MM.1S (cell line): ENCODE measurements around the gene YTHDF1.

Experiments used
- DNase-seq: peaks from one replicate; pipeline ENCODE4 v3.0.0-alpha.2; 2015
- H2AFZ ChIP-seq: fragments of 300-600 bp; sonication (generic); 2 replicates; pipeline ENCODE4 v1.6.0; 2016; ENCODE audit warnings: antibody characterized with exemption, low read length
- H3F3A ChIP-seq: fragments of 300-600 bp; sonication (generic); 2 replicates; pipeline ENCODE4 v1.6.1; 2016; ENCODE audit warnings: mild to moderate bottlenecking, antibody characterized with exemption, low read length, moderate library complexity, mixed read lengths; ENCODE audit not compliant: insufficient read depth
- H3K27ac ChIP-seq: fragments of 300-600 bp; sonication (generic); 2 replicates; pipeline ENCODE4 v1.5.1; 2016; ENCODE audit warnings: mild to moderate bottlenecking, low read length
- H3K27me3 ChIP-seq: fragments of 300-600 bp; sonication (generic); replicated peaks from 2 replicates; pipeline ENCODE4 v1.6.0; 2016; ENCODE audit warnings: low read length; ENCODE audit not compliant: insufficient read depth
- H3K36me3 ChIP-seq: fragments of 300-600 bp; sonication (generic); replicated peaks from 2 replicates; pipeline ENCODE4 v1.6.1; 2016; ENCODE audit warnings: mild to moderate bottlenecking, low read length, mixed read lengths; ENCODE audit not compliant: insufficient read depth
- H3K4me1 ChIP-seq: fragments of 300-600 bp; sonication (generic); 2 replicates; pipeline ENCODE4 v1.6.1; 2016; ENCODE audit warnings: low read length, mixed read lengths
- H3K4me2 ChIP-seq: fragments of 300-600 bp; sonication (generic); 2 replicates; pipeline ENCODE4 v1.6.0; 2016; ENCODE audit warnings: low read depth, low read length
- H3K4me3 ChIP-seq: fragments of 300-600 bp; sonication (generic); 2 replicates; pipeline ENCODE4 v1.5.1; 2016; ENCODE audit warnings: low read length, mixed read lengths
- H3K79me2 ChIP-seq: fragments of 300-600 bp; sonication (generic); 2 replicates; pipeline ENCODE4 v1.6.1; 2016; ENCODE audit warnings: mixed run types, low read length, mixed read lengths
- H3K9ac ChIP-seq: fragments of 300-600 bp; sonication (generic); 2 replicates; pipeline ENCODE4 v1.6.1; 2016; ENCODE audit warnings: low read length, mixed read lengths
- H3K9me2 ChIP-seq: fragments of 300-600 bp; sonication (generic); replicated peaks from 2 replicates; pipeline ENCODE4 v1.6.1; 2016; ENCODE audit warnings: mild to moderate bottlenecking, low read length, mixed read lengths; ENCODE audit not compliant: insufficient read depth
- H3K9me3 ChIP-seq: fragments of 300-600 bp; sonication (generic); replicated peaks from 2 replicates; pipeline ENCODE4 v1.6.1; 2016; ENCODE audit warnings: mild to moderate bottlenecking, low read length, mixed read lengths; ENCODE audit not compliant: insufficient read depth
- H4K20me1 ChIP-seq: fragments of 300-600 bp; sonication (generic); 2 replicates; pipeline ENCODE4 v1.6.1; 2016; ENCODE audit warnings: mild to moderate bottlenecking, low read length, moderate library complexity, mixed read lengths; ENCODE audit not compliant: insufficient read depth
- EZH2 ChIP-seq: fragments of 300-600 bp; sonication (generic); optimal IDR thresholded peaks from 2 replicates; pipeline ENCODE3; 2017; ENCODE audit warnings: low read depth, mild to moderate bottlenecking, antibody characterized with exemption, low read length, mixed read lengths
- EZH2phosphoT487 ChIP-seq: fragments of 300-600 bp; sonication (generic); IDR thresholded peaks from 2 replicates; pipeline ENCODE4 v1.6.1; 2018; ENCODE audit warnings: antibody characterized with exemption, low read length
- TF ChIP-seq, protein P1 (sequence below): fragments of 300-600 bp; sonication (generic); IDR thresholded peaks from 2 replicates; pipeline ENCODE4 v1.5.1; 2016; ENCODE audit warnings: antibody characterized with exemption, low read length, mixed read lengths

YTHDF1 gene

DNA sequence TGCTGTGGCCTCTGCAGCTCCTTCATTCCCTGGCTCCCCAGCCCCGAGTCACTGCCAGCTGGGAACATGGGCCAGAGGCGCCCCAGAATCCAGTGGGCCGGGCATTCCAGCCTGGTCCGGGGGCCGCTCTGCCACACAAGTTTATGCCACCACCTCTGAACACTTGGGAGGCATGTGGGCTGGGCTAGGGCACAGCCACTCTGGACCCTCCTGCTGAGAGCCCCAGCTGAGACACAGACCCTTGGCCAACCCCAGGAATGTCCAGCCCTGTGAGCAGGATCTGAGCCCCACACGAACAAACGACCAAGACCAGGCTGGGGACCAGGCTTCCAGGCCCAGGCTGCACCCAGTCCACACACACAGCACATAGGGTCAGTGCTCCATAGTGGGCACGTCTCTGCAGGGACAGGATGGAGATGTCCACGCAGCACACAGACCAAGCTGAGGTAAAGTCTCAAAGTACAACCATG, 33.0 kb downstream of the YTHDF1 start:
- Histone ChIP-seq H3K9me2 (no peaks in the 10 kb centered on the region), H3K27me3 (peaks cover 57% of the 10 kb centered on the region), H3F3A (no peaks in the 10 kb centered on the region), H3K9me3 (no peaks in the 10 kb centered on the region), H3K4me2 (no peak overlapping the region), H3K79me2 (no peaks in the 10 kb centered on the region), H2AFZ (no peak overlapping the region), H4K20me1 (no peaks in the 10 kb centered on the region), H3K4me1 (no peaks in the 10 kb centered on the region), H3K4me3 (no peak overlapping the region), H3K9ac (no peak overlapping the region), H3K36me3 (no peaks in the 10 kb centered on the region), H3K27ac (no peak overlapping the region)
- DNase-seq = no peak
- TF ChIP-seq, protein P1, sequence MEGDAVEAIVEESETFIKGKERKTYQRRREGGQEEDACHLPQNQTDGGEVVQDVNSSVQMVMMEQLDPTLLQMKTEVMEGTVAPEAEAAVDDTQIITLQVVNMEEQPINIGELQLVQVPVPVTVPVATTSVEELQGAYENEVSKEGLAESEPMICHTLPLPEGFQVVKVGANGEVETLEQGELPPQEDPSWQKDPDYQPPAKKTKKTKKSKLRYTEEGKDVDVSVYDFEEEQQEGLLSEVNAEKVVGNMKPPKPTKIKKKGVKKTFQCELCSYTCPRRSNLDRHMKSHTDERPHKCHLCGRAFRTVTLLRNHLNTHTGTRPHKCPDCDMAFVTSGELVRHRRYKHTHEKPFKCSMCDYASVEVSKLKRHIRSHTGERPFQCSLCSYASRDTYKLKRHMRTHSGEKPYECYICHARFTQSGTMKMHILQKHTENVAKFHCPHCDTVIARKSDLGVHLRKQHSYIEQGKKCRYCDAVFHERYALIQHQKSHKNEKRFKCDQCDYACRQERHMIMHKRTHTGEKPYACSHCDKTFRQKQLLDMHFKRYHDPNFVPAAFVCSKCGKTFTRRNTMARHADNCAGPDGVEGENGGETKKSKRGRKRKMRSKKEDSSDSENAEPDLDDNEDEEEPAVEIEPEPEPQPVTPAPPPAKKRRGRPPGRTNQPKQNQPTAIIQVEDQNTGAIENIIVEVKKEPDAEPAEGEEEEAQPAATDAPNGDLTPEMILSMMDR = no peak
- TF ChIP-seq EZH2phosphoT487 = no peak
- no peak for TF ChIP-seq EZH2

DNA sequence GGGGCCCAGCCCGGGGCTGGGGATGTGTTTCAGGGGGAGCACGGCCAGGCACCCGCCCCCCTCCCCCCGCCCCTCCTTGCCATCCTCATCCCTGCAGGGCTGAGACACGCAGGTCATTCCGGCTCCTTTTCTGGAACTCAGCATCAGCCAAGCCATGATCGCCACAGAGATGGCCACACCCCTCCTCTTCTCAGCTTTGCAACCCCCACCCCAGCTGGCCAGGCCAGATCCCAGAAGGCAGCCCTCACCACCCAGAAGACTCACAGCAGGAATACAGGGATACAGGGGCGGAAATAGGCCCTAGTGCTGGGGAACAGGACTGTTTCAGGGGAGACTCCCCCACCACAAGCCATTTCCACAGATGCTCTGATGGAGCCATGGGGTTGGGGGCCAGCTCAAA, 33.5 kb downstream of the YTHDF1 start:
- no peaks in the 10 kb centered on the region for H3K9me2 ChIP-seq
- no peaks in the 10 kb centered on the region for H3K4me1 ChIP-seq
- no peak overlapping the region for H3K27ac ChIP-seq
- H2AFZ ChIP-seq = no peak overlapping the region
- no peaks in the 10 kb centered on the region for H3K36me3 ChIP-seq
- no peak overlapping the region for H3K4me2 ChIP-seq
- H3K4me3 ChIP-seq = no peak overlapping the region
- no peaks in the 10 kb centered on the region for H3K79me2 ChIP-seq
- no peak overlapping the region for H3K9ac ChIP-seq
- no peaks in the 10 kb centered on the region for H4K20me1 ChIP-seq
- TF ChIP-seq EZH2phosphoT487 (no peak), EZH2 (no peak)
- TF ChIP-seq, protein P1 = no peak
- peaks cover 60% of the 10 kb centered on the region for H3K27me3 ChIP-seq
- DNase-seq = no peak
- H3F3A ChIP-seq = no peaks in the 10 kb centered on the region
- H3K9me3 ChIP-seq = no peaks in the 10 kb centered on the region

DNA sequence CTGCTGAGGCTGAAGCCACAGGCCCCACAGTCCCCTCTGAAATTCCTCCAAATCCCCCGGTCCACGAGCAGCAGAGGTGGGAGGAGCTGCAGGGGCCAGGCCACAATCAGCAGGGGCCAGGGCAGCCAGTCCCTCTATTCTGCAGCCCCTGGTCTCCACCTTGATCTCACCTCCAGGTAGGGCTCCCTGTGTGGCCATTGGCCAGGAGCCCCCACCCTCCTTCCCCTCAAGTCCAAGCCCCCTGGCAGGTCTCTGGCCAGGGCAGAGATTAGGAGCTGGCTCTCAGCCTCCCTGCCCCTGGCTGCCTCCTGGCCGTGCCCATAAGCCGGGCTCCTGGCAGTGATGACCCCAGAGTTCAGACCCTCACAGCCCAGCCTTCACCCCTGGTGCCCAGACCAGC, 34.7 kb downstream of the YTHDF1 start:
- Histone ChIP-seq H3K4me1 (no peaks in the 10 kb centered on the region), H3K27me3 (peaks cover 67% of the 10 kb centered on the region), H3K4me3 (no peak overlapping the region), H2AFZ (no peak overlapping the region), H3K36me3 (no peaks in the 10 kb centered on the region), H3K9me3 (no peaks in the 10 kb centered on the region), H3F3A (no peaks in the 10 kb centered on the region), H3K9ac (no peak overlapping the region), H4K20me1 (no peaks in the 10 kb centered on the region), H3K27ac (no peak overlapping the region), H3K9me2 (no peaks in the 10 kb centered on the region), H3K79me2 (no peaks in the 10 kb centered on the region), H3K4me2 (no peak overlapping the region)
- TF ChIP-seq EZH2 = no peak
- no peak for DNase-seq

DNA sequence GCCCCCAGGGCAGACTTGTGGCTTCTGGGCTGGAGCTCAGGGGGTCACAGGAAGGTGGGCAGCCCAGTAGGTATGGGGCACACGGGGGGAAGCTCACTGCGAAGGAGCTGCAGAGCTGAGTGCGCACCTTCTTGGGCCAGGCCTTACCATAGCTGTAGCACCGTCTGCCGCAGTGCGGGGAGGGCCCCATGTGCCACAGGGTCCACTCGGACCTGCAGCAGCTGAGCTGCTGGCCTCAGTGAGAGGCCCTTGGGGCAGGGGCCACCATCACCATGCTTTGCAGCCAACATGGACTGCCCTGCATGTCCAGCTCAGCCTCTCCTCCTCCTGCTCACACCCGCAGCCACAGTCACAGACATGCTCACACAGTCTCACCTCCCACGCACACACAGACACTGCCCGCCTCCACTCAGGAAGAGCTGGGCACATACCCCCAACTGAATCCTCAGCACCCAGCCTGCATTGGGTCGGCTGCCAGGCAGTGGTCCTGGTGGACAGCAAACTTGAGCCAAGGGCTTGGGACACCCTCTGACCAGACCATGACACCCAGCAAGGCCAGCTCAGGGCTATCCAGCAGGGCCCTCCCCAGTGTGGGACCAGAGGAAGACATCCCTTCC, 35.3 kb downstream of the YTHDF1 start:
- Histone ChIP-seq H3K4me1 (no peaks in the 10 kb centered on the region), H3K4me2 (no peak overlapping the region), H3K79me2 (no peaks in the 10 kb centered on the region), H3K36me3 (no peaks in the 10 kb centered on the region), H3F3A (no peaks in the 10 kb centered on the region), H3K9ac (no peak overlapping the region), H4K20me1 (no peaks in the 10 kb centered on the region), H3K4me3 (no peak overlapping the region), H3K9me2 (no peaks in the 10 kb centered on the region), H3K9me3 (no peaks in the 10 kb centered on the region), H2AFZ (no peak overlapping the region), H3K27ac (no peak overlapping the region), H3K27me3 (peaks cover 73% of the 10 kb centered on the region)
- TF ChIP-seq, protein P1 = no peak
- TF ChIP-seq EZH2 (no peak), EZH2phosphoT487 (no peak)
- DNase-seq = no peak
